GM12873 (cell line): ENCODE data around the gene GAREM1.

Experiments used
- TF ChIP-seq, protein P1 (sequence below): IDR thresholded peaks from 2 replicates; pipeline ENCODE4 v1.5.1; 2012; ENCODE audit warnings: low read depth, mild to moderate bottlenecking, moderate library complexity, low read length, control low read depth; ENCODE audit not compliant: insufficient read depth; ENCODE audit errors: missing control alignments

GAREM1 gene

DNA sequence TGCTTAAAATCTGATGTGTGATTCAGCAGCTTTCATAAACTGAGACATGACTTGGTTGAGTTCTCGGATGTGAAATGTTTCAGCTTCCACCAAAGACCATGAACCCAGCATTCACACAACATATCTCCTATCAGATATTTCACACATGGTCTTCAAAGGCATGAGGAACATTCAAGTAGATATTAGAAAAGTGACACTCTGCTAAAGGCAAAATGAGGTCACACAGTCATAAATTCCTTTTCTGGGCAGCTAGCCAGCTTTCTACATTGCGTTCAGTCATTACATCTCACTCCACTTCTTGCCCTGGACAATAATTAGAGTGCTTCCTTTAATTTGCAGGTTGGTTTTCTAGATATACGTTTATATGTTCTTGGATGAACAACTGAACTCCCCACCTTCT is 96.7 kb downstream of the GAREM1 start:
- TF ChIP-seq, protein P1, sequence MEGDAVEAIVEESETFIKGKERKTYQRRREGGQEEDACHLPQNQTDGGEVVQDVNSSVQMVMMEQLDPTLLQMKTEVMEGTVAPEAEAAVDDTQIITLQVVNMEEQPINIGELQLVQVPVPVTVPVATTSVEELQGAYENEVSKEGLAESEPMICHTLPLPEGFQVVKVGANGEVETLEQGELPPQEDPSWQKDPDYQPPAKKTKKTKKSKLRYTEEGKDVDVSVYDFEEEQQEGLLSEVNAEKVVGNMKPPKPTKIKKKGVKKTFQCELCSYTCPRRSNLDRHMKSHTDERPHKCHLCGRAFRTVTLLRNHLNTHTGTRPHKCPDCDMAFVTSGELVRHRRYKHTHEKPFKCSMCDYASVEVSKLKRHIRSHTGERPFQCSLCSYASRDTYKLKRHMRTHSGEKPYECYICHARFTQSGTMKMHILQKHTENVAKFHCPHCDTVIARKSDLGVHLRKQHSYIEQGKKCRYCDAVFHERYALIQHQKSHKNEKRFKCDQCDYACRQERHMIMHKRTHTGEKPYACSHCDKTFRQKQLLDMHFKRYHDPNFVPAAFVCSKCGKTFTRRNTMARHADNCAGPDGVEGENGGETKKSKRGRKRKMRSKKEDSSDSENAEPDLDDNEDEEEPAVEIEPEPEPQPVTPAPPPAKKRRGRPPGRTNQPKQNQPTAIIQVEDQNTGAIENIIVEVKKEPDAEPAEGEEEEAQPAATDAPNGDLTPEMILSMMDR = no peak

DNA sequence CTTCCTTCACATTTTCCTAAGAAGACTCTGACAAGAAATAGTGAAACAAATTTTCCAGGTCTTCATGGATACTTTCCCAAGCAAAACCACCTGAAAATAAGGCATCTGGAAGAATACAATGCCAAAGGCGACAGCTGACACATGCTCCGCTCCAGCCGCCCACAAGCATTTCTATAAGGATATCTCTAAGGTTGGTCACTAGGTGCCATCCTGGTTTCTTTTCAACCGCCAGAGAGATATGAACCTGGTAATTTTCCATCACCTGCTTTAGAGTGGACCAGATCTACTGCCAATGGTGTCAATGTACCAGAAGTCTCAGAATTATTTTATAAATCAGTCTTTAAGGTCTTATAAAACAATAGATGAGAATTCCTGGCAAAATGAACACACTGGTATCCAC is 97.2 kb downstream of the GAREM1 start:
- TF ChIP-seq, protein P1 = no peak

DNA sequence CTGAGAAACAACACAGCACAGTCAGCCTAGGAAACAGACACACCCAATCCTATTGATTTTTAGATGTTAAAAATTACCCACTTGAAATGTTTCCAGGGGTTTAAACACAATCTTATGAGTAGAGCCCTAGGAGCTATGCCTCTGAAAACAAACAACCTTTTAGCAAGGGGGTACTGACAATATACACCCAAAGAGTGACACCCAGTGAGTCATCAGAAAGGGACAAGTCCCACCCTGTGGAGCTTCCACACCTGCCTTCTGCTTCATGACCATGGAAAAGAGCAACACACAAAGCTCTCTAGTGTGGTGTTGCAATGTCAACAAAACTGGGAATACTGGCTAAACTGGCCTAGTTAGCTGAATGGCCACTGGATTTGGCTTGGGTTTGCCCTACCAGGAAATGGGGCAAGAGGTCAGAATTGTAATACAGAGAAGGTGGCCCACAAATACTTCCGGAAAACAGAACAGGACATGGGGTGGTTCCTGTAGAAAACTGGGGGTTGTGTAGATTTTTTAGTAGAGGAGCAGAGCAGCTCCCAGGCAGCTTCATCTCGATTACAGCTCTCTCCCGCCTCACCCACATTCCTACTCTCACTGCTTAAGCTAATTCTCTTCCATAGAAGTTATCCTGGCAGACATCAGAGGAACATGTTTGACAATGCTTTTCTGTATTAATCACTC is 98.2 kb downstream of the GAREM1 start:
- TF ChIP-seq, protein P1 = no peak

DNA sequence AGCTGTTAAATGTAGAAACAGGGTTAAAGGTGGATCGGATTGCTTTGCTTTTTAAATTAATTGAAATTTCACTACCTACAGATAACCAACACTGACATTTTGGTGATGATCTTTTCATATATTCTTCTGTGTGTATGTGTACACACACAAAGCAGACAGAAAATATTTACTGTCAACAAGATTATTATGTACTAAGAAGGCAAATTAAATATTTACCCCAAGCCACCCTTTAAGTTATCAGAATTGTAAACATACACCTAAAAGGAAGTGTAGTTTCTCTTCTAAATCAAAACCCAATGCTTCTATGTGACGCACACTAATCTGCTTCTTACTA is 98.7 kb downstream of the GAREM1 start:
- TF ChIP-seq, protein P1 = no peak

DNA sequence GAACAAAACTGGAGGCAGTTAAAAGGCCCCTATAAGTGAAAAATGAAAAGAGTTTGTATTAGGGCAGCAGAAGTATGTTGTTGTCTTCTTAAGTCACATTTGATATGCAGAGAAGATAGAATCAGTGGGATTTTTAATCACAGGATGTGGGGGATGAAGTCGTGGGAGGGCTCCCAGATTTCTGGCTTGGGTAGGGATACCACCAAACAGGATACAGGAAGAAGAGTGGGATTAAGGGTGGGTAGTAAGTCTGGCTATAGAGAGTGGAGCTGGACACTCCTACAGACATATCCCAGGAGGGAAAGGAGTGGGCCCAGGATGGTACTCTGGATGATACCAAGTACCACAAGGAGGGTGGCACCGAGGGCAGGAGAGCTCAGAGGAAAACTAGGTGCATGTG is 99.3 kb downstream of the GAREM1 start:
- TF ChIP-seq, protein P1 = no peak

DNA sequence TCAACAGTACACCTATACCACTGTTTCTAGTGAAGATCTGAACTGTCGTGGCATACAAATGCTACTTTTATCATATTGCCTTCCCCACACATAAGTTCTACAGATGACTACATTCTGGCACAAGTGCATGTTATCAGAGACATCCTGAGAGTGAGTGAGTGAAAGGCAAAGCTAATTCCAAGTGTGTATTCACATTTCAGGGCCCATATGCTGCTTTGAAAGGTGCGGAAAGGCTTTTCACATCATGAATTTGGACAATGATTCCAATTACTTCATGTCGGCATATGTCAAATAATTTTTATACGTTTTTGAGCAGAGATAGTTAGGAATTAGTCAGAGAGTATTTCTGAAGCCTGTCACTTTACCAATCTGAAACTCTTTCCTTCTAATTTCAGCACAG is 101.7 kb downstream of the GAREM1 start:
- TF ChIP-seq, protein P1 = no peak

DNA sequence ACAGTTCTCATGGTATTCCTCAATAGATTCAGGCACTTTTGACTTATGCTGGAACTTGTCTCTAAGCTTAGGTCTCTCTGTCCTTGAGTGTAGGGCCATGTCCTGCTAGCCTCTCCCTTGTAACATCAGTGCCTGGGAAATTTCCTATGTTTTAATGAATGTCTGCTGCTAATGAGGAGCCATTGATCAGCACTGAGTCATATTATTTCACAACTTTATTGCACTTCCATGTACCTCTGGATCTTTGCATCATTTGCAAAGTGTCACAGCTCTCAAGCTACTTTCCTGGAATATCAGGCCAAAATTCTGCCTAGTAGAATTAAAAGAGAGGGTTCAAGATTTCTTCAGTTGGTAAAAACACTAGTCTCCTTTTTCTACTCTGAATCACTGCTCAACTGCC is 102.5 kb downstream of the GAREM1 start:
- TF ChIP-seq, protein P1 = no peak
